Activated CD4-positive, alpha-beta T cell treated with anti-CD3 and anti-CD28 coated beads, Interleukin-2, amount 10 ng/mL, durations not matched to agents 7 days and 5 days (primary cell): ENCODE data around the gene DNAL4. TPM values are rescaled to one million over a fixed set of nuclear protein-coding genes. Genes with fewer than 3 reads are reported as not detected.

ENCODE experiments used
- CTCF ChIA-PET: fragments of 350-600 bp; sonication (Branson Sonifier 250); formaldehyde crosslinking; loops from one replicate; lab custom pipeline; 2021; ENCODE audit warnings: antibody characterized with exemption; lab: Charles Lee
- POLR2A ChIA-PET: fragments of 350-600 bp; sonication (Branson Sonifier 250); formaldehyde crosslinking; loops from one replicate; lab custom pipeline; 2021; ENCODE audit warnings: antibody characterized with exemption; lab: Charles Lee
- DNase-seq: peaks from one replicate; pipeline ENCODE4 v3.0.0-alpha.2; 2020
- H3K27ac Mint-ChIP-seq: one replicate; pipeline ENCODE4 v1.8.0; 2021; ENCODE audit warnings: mild to moderate bottlenecking, moderate library complexity, mixed read lengths
- H3K27me3 Mint-ChIP-seq: one replicate; pipeline ENCODE4 v1.8.0; 2021; ENCODE audit warnings: mixed read lengths
- H3K36me3 Mint-ChIP-seq: one replicate; pipeline ENCODE4 v1.8.0; 2021; ENCODE audit warnings: low read depth, mixed read lengths
- H3K4me1 Mint-ChIP-seq: one replicate; pipeline ENCODE4 v1.8.0; 2021; ENCODE audit warnings: mixed read lengths
- H3K4me3 Mint-ChIP-seq: one replicate; pipeline ENCODE4 v1.8.0; 2021; ENCODE audit warnings: mild to moderate bottlenecking, moderate library complexity, mixed read lengths
- H3K9me3 Mint-ChIP-seq: one replicate; pipeline ENCODE4 v1.8.0; 2021; ENCODE audit warnings: mixed read lengths
- total RNA-seq, 2 experiments: library from RNA; stranded (reverse); gene quantifications; one replicate each; pipeline ENCODE4 v1.2.3, GENCODE V29; 2021

The DNAL4 gene
- total RNA-seq, 2 experiments from 2014 or later, result 7.9 to 10.2 TPM

GRCh38 chr22:38832005-38832978, 38.3 kb upstream of the DNAL4 start:
- no peaks in the 10 kb centered on the region for H3K4me1 Mint-ChIP-seq
- no peak overlapping the region for H3K4me3 Mint-ChIP-seq
- ChIA-PET POLR2A (no interaction called here), CTCF (interaction anchor here (0.6 kb wide), 1 partner anchor 15 kb away, joined by 3 read pairs; no protein-coding TSS in a partner anchor)
- no peaks in the 10 kb centered on the region for H3K9me3 Mint-ChIP-seq
- DNase-seq, result no peak
- no peak overlapping the region for H3K27ac Mint-ChIP-seq
- H3K36me3 Mint-ChIP-seq, result no peaks in the 10 kb centered on the region
- no peaks in the 10 kb centered on the region for H3K27me3 Mint-ChIP-seq

- Mint-ChIP-seq H3K27ac (no peak overlapping the region), H3K27me3 (no peaks in the 10 kb centered on the region), H3K36me3 (no peaks in the 10 kb centered on the region), H3K9me3 (no peaks in the 10 kb centered on the region), H3K4me1 (no peaks in the 10 kb centered on the region), H3K4me3 (no peak overlapping the region)
- no peak for DNase-seq
- ChIA-PET CTCF (interaction anchor here (0.6 kb wide), 1 partner anchor 14 kb away, joined by 3 read pairs; no protein-coding TSS in a partner anchor), POLR2A (no interaction called here)
Observed at GRCh38 chr22:38831166-38831945, 37.4 kb upstream of the DNAL4 start.

DNA sequence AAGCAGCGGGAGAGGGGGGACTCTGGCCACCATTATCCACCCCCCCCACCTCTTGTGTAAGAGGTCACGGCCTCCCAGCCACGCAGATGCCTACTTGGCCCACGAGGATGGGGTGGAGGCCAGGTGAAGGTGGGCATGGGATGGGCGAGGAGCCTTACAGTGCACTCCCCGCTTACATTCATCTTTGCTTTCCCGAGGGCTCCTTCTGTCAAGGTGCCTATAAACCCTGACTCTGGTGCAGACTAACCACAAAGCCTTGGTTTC, 36.8 kb upstream of the DNAL4 start:
- H3K4me1 Mint-ChIP-seq, result no peaks in the 10 kb centered on the region
- H3K9me3 Mint-ChIP-seq, result no peaks in the 10 kb centered on the region
- no peak for DNase-seq
- H3K27me3 Mint-ChIP-seq, result no peaks in the 10 kb centered on the region
- ChIA-PET CTCF (no interaction called here), POLR2A (no interaction called here)
- H3K4me3 Mint-ChIP-seq, result no peak overlapping the region
- no peaks in the 10 kb centered on the region for H3K36me3 Mint-ChIP-seq
- H3K27ac Mint-ChIP-seq, result no peak overlapping the region

DNA sequence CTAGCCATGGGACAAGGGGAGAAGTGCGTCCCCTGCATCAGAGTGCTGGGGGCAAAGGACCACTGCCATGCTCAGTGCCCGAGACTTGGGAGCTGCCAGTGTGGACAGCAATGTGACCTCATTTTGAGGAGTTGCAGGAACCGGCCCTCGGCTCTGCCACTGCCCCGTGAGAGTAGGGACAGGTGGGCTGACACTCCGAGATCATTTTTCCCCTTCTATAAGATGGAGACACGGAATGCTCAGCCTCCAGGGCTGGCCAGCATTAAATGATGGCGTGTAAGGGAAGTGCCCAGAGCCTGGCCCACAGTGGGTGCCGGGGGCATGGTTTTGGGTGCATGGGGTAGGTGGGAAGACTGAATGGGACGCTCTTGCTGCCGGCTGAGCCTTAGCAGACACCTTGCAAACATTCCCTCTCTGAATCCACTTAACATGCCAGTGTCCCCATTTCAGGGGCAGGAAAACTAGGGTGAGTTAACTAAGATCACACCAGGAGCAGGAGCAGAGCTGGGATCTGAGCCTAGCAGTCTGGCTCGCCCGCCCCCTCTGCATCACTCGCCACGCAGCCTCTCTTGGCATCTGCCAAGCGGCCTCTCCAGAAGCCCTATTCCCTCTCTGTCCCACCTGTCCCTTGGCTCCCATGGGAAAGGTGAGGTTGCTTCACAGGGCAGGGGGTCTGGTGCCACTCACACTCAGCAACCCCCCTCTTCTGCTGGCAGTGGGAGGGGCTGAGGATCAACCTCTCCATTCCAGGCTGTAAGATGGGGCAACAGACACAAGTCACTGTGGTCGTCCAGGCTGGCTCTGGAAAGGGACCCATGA, 36.3 kb upstream of the DNAL4 start:
- no peak for DNase-seq
- Mint-ChIP-seq H3K4me1 (no peaks in the 10 kb centered on the region), H3K9me3 (no peaks in the 10 kb centered on the region), H3K27me3 (no peaks in the 10 kb centered on the region), H3K36me3 (no peaks in the 10 kb centered on the region), H3K4me3 (no peak overlapping the region), H3K27ac (no peak overlapping the region)
- CTCF ChIA-PET, result no interaction called here
- POLR2A ChIA-PET, result no interaction called here

DNA sequence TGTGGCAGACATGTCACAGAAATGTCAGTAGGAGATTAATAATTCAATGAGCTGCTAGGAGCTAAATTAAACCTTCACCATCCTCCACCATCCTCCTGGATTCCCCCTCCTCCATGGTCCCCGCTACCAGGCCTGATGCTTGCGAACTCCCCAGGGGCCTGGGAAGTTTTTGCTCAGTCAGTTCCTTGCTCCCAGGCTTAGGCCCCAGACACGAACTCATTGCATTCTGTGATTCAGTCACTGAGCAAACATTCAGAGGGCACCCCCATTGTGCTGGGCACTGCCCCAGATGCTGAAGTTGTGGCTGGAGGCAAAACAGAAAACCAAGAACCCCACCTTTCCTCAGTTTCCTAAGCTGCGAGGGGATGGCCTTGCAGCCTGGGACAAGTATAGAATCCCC, 35.5 kb upstream of the DNAL4 start:
- no peak for DNase-seq
- no peak overlapping the region for H3K4me3 Mint-ChIP-seq
- H3K27me3 Mint-ChIP-seq, result no peaks in the 10 kb centered on the region
- H3K9me3 Mint-ChIP-seq, result no peaks in the 10 kb centered on the region
- POLR2A ChIA-PET, result no interaction called here
- no peaks in the 10 kb centered on the region for H3K4me1 Mint-ChIP-seq
- CTCF ChIA-PET, result interaction anchor here (1.0 kb wide), 1 partner anchor 28 kb away, joined by 3 read pairs; no protein-coding TSS in a partner anchor
- H3K27ac Mint-ChIP-seq, result no peak overlapping the region
- H3K36me3 Mint-ChIP-seq, result no peaks in the 10 kb centered on the region

GRCh38 chr22:38828616-38829205, 34.8 kb upstream of the DNAL4 start:
- CTCF ChIA-PET, result interaction anchor here (1.0 to 1.4 kb wide), 3 partner anchors 9 to 43 kb away, joined by 3 to 5 read pairs (median 3); partner anchors contain the start of gene CBX6
- no peaks in the 10 kb centered on the region for H3K9me3 Mint-ChIP-seq
- POLR2A ChIA-PET, result no interaction called here
- H3K27ac Mint-ChIP-seq, result no peak overlapping the region
- no peaks in the 10 kb centered on the region for H3K4me1 Mint-ChIP-seq
- DNase-seq, result no peak
- H3K36me3 Mint-ChIP-seq, result no peaks in the 10 kb centered on the region
- no peak overlapping the region for H3K4me3 Mint-ChIP-seq
- no peaks in the 10 kb centered on the region for H3K27me3 Mint-ChIP-seq

DNA sequence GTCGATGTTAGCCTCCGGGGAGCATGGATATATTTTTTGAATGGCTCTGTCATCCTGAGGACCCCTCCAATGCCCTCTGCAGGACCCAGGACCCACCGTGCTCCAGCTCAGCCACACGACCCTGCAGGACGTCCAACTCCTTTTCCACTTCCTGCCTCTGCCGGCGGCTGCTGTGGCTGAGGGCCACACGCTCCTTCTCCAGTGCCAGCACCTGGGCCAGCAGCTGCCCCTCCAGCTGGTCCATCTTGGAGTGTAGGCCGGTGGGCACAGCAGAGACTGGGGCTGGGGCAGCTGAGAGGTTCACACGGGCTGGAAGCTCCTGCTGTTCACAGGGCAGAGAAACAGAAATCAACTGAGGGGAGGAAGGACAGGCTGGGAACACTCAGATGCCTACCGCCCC, 34.2 kb upstream of the DNAL4 start:
- DNase-seq, result no peak
- Mint-ChIP-seq H3K4me1 (no peaks in the 10 kb centered on the region), H3K9me3 (no peaks in the 10 kb centered on the region), H3K27ac (peak overlapping the region; percentile 9), H3K27me3 (no peaks in the 10 kb centered on the region), H3K36me3 (no peaks in the 10 kb centered on the region), H3K4me3 (no peak overlapping the region)
- POLR2A ChIA-PET, result no interaction called here
- CTCF ChIA-PET, result interaction anchor here (1.0 to 1.4 kb wide), 3 partner anchors 8 to 44 kb away, joined by 3 to 5 read pairs (median 3); partner anchors contain the start of gene CBX6

DNA sequence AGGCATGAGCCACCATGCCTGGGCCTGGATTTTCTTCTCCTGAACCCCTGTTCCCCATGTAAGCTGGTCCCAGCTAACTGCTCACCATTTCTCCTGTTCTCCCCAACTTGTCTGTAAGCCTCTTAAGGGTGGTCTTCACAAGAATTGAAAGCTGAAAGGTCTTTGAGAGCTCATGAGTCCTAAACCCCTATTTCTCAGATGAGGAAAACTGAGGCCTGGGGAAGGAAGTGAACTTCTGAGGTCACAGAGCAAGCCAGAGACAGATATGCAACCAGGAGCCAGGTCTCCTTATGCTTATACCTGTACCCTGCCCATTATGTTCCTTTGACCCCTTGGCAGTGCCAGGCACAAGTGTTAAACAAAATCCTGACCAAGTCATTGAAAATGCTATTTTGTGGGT, 33.6 kb upstream of the DNAL4 start:
- H3K4me1 Mint-ChIP-seq, result no peaks in the 10 kb centered on the region
- no peak overlapping the region for H3K27ac Mint-ChIP-seq
- H3K9me3 Mint-ChIP-seq, result no peaks in the 10 kb centered on the region
- no peaks in the 10 kb centered on the region for H3K27me3 Mint-ChIP-seq
- no peak for DNase-seq
- ChIA-PET POLR2A (no interaction called here), CTCF (interaction anchor here (1.2 to 1.4 kb wide), 2 partner anchors 11 to 44 kb away, joined by 3 read pairs; partner anchors contain the start of gene CBX6)
- no peak overlapping the region for H3K4me3 Mint-ChIP-seq
- H3K36me3 Mint-ChIP-seq, result no peaks in the 10 kb centered on the region

GRCh38 chr22:38826801-38827200, 32.9 kb upstream of the DNAL4 start:
- Mint-ChIP-seq H3K4me3 (no peak overlapping the region), H3K9me3 (no peaks in the 10 kb centered on the region), H3K36me3 (no peaks in the 10 kb centered on the region), H3K4me1 (no peaks in the 10 kb centered on the region), H3K27me3 (no peaks in the 10 kb centered on the region), H3K27ac (no peak overlapping the region)
- CTCF ChIA-PET, result interaction anchor here (0.9 to 1.2 kb wide), 2 partner anchors 10 to 16 kb away, joined by 3 read pairs; no protein-coding TSS in a partner anchor
- POLR2A ChIA-PET, result interaction anchor here (0.6 kb wide), 1 partner anchor 78 kb away, joined by 5 read pairs; no protein-coding TSS in a partner anchor
- DNase-seq, result no peak

DNA sequence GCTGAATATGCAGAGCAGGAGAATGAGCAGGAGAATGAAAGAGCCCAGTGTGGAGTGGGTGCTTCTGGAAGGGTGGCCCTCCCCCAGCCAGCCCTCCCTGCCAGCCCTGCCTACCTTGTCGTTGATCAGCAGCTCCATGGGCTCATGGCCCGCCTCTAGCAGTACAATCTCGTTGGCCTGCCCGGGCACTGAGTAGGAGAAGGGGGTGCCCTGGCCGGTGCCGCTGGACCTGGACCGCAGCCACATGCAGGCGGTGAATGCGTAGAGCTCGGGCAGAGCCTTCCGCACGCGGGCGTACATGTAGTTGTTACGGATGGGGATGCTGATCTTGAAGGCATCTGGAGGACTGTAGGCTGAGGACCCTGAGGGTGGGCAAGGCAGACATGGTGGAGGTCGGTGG, 32.4 kb upstream of the DNAL4 start:
- Mint-ChIP-seq H3K27ac (no peak overlapping the region), H3K9me3 (no peaks in the 10 kb centered on the region), H3K36me3 (no peaks in the 10 kb centered on the region), H3K4me1 (no peaks in the 10 kb centered on the region), H3K27me3 (no peaks in the 10 kb centered on the region), H3K4me3 (no peak overlapping the region)
- no peak for DNase-seq
- POLR2A ChIA-PET, result interaction anchor here (0.6 kb wide), 1 partner anchor 78 kb away, joined by 5 read pairs; no protein-coding TSS in a partner anchor
- CTCF ChIA-PET, result interaction anchor here (0.9 to 1.2 kb wide), 2 partner anchors 10 to 17 kb away, joined by 3 read pairs; no protein-coding TSS in a partner anchor

DNA sequence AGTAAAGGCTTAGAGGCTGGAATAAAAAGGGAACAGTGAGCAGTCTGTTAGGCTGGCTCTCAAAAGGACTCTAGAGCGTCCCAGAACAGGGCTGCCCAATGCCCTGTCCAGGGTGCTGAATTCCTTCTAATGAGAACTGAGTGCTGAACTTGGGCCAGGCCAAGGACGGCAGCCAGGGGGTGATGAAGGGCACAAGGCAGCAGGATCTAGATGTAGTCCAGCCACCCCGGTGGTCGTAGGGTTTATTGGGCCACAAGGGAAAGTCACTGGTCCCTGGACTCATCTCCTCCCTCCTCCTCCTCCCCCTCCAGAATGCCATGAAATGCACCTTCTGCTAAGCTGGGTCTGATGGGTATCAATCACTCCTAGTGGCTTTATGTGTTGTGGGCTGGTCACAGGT, 30.6 kb upstream of the DNAL4 start:
- CTCF ChIA-PET, result interaction anchor here (0.8 to 1.0 kb wide), 2 partner anchors 15 to 86 kb away, joined by 4 to 5 read pairs; no protein-coding TSS in a partner anchor
- POLR2A ChIA-PET, result no interaction called here
- peak; percentile 78 for DNase-seq
- no peaks in the 10 kb centered on the region for H3K9me3 Mint-ChIP-seq
- no peaks in the 10 kb centered on the region for H3K36me3 Mint-ChIP-seq
- no peak overlapping the region for H3K4me3 Mint-ChIP-seq
- no peaks in the 10 kb centered on the region for H3K4me1 Mint-ChIP-seq
- no peaks in the 10 kb centered on the region for H3K27me3 Mint-ChIP-seq
- no peak overlapping the region for H3K27ac Mint-ChIP-seq

- no peaks in the 10 kb centered on the region for H3K27me3 Mint-ChIP-seq
- H3K9me3 Mint-ChIP-seq, result no peaks in the 10 kb centered on the region
- no peaks in the 10 kb centered on the region for H3K36me3 Mint-ChIP-seq
- no peak for DNase-seq
- no peak overlapping the region for H3K4me3 Mint-ChIP-seq
- no peak overlapping the region for H3K27ac Mint-ChIP-seq
- ChIA-PET POLR2A (no interaction called here), CTCF (interaction anchor here (0.5 to 1.5 kb wide), 5 partner anchors 47 to 518 kb away, joined by 4 to 6 read pairs (median 4); no protein-coding TSS in a partner anchor)
- H3K4me1 Mint-ChIP-seq, result no peaks in the 10 kb centered on the region
Observed at GRCh38 chr22:38823637-38824036, 29.7 kb upstream of the DNAL4 start.
